ENCODE data around the gene COL5A1.

The COL5A1 gene

GRCh38 chr9:134689321-134690181, 47.9 kb downstream of the COL5A1 start:
- WGBS, 2 experiments (ENCODE audit: insufficient coverage in 2 of 2) = 56 to 58% methylated on average over 15 to 19 of the region's 20 CpGs
- H3K36me3 ChIP-seq (ENCODE audit: control insufficient read depth, insufficient read depth, low read length) = peaks cover 98% of the 10 kb centered on the region
- no peaks in the 10 kb centered on the region for H3K9me3 ChIP-seq (ENCODE audit: control insufficient read depth, low read length)
- H3K4me3 ChIP-seq (ENCODE audit: extremely low read depth, insufficient read depth, low read length, poor library complexity, severe bottlenecking) = no peak overlapping the region
- H3K4me1 ChIP-seq (ENCODE audit: control insufficient read depth, insufficient read depth, low read length, poor library complexity, severe bottlenecking) = peaks cover 28% of the 10 kb centered on the region
- no peak overlapping the region for H3K27ac ChIP-seq (ENCODE audit: low read depth, low read length, severe bottlenecking)

GRCh38 chr9:134690301-134690751, 48.7 kb downstream of the COL5A1 start:
- H3K36me3 ChIP-seq (ENCODE audit: control insufficient read depth, insufficient read depth, low read length) = peaks cover 98% of the 10 kb centered on the region
- no peaks in the 10 kb centered on the region for H3K9me3 ChIP-seq (ENCODE audit: control insufficient read depth, low read length)
- 71 to 87% methylated on average over 6 to 10 of the region's 15 CpGs for WGBS, 2 experiments (ENCODE audit: insufficient coverage in 2 of 2)
- H3K4me1 ChIP-seq (ENCODE audit: control insufficient read depth, insufficient read depth, low read length, poor library complexity, severe bottlenecking) = peaks cover 28% of the 10 kb centered on the region
- H3K27ac ChIP-seq (ENCODE audit: low read depth, low read length, severe bottlenecking) = no peak overlapping the region
- H3K4me3 ChIP-seq (ENCODE audit: extremely low read depth, insufficient read depth, low read length, poor library complexity, severe bottlenecking) = no peak overlapping the region

- Histone ChIP-seq H3K4me1 (ENCODE audit: control insufficient read depth, insufficient read depth, low read length, poor library complexity, severe bottlenecking) (peaks cover 28% of the 10 kb centered on the region), H3K27ac (ENCODE audit: low read depth, low read length, severe bottlenecking) (peak overlapping the region; percentile 66), H3K36me3 (ENCODE audit: control insufficient read depth, insufficient read depth, low read length) (peaks cover 97% of the 10 kb centered on the region), H3K4me3 (ENCODE audit: extremely low read depth, insufficient read depth, low read length, poor library complexity, severe bottlenecking) (no peak overlapping the region), H3K9me3 (ENCODE audit: control insufficient read depth, low read length) (no peaks in the 10 kb centered on the region)
- WGBS, 2 experiments (ENCODE audit: insufficient coverage in 2 of 2) = 94 to 96% methylated on average over 23 to 28 of the region's 31 CpGs
Observed at GRCh38 chr9:134690946-134691694, 49.5 kb downstream of the COL5A1 start.

- no peak overlapping the region for H3K4me3 ChIP-seq (ENCODE audit: extremely low read depth, insufficient read depth, low read length, poor library complexity, severe bottlenecking)
- H3K9me3 ChIP-seq (ENCODE audit: control insufficient read depth, low read length) = no peaks in the 10 kb centered on the region
- H3K36me3 ChIP-seq (ENCODE audit: control insufficient read depth, insufficient read depth, low read length) = peaks cover 95% of the 10 kb centered on the region
- peaks cover 28% of the 10 kb centered on the region for H3K4me1 ChIP-seq (ENCODE audit: control insufficient read depth, insufficient read depth, low read length, poor library complexity, severe bottlenecking)
- WGBS, 2 experiments (ENCODE audit: insufficient coverage in 2 of 2) = 94 to 95% methylated on average over 22 to 23 of the region's 23 CpGs
- no peak overlapping the region for H3K27ac ChIP-seq (ENCODE audit: low read depth, low read length, severe bottlenecking)
Observed at GRCh38 chr9:134691695-134692572, 50.3 kb downstream of the COL5A1 start.

GRCh38 chr9:134692573-134692860, 50.9 kb downstream of the COL5A1 start:
- Histone ChIP-seq H3K36me3 (ENCODE audit: control insufficient read depth, insufficient read depth, low read length) (peaks cover 95% of the 10 kb centered on the region), H3K27ac (ENCODE audit: low read depth, low read length, severe bottlenecking) (no peak overlapping the region), H3K4me1 (ENCODE audit: control insufficient read depth, insufficient read depth, low read length, poor library complexity, severe bottlenecking) (peaks cover 28% of the 10 kb centered on the region), H3K9me3 (ENCODE audit: control insufficient read depth, low read length) (no peaks in the 10 kb centered on the region), H3K4me3 (ENCODE audit: extremely low read depth, insufficient read depth, low read length, poor library complexity, severe bottlenecking) (no peak overlapping the region)
- WGBS, 2 experiments (ENCODE audit: insufficient coverage in 2 of 2) = 100% methylated on average over 3 to 5 of the region's 6 CpGs

GRCh38 chr9:134693011-134693410, 51.4 kb downstream of the COL5A1 start:
- no peak overlapping the region for H3K4me3 ChIP-seq (ENCODE audit: extremely low read depth, insufficient read depth, low read length, poor library complexity, severe bottlenecking)
- 89 to 100% methylated on average over 1 to 7 of the region's 9 CpGs for WGBS, 2 experiments (ENCODE audit: insufficient coverage in 2 of 2)
- peaks cover 27% of the 10 kb centered on the region for H3K4me1 ChIP-seq (ENCODE audit: control insufficient read depth, insufficient read depth, low read length, poor library complexity, severe bottlenecking)
- no peaks in the 10 kb centered on the region for H3K9me3 ChIP-seq (ENCODE audit: control insufficient read depth, low read length)
- H3K27ac ChIP-seq (ENCODE audit: low read depth, low read length, severe bottlenecking) = no peak overlapping the region
- peaks cover 90% of the 10 kb centered on the region for H3K36me3 ChIP-seq (ENCODE audit: control insufficient read depth, insufficient read depth, low read length)

- peaks cover 28% of the 10 kb centered on the region for H3K4me1 ChIP-seq (ENCODE audit: control insufficient read depth, insufficient read depth, low read length, poor library complexity, severe bottlenecking)
- 93% methylated on average over 19 to 27 of the region's 29 CpGs for WGBS, 2 experiments (ENCODE audit: insufficient coverage in 2 of 2)
- no peaks in the 10 kb centered on the region for H3K9me3 ChIP-seq (ENCODE audit: control insufficient read depth, low read length)
- H3K36me3 ChIP-seq (ENCODE audit: control insufficient read depth, insufficient read depth, low read length) = peaks cover 87% of the 10 kb centered on the region
- H3K27ac ChIP-seq (ENCODE audit: low read depth, low read length, severe bottlenecking) = no peak overlapping the region
- H3K4me3 ChIP-seq (ENCODE audit: extremely low read depth, insufficient read depth, low read length, poor library complexity, severe bottlenecking) = no peak overlapping the region
Observed at GRCh38 chr9:134693641-134694367, 52.2 kb downstream of the COL5A1 start.

GRCh38 chr9:134694368-134694665, 52.7 kb downstream of the COL5A1 start:
- peaks cover 85% of the 10 kb centered on the region for H3K36me3 ChIP-seq (ENCODE audit: control insufficient read depth, insufficient read depth, low read length)
- 84 to 90% methylated on average over 6 of the region's 6 CpGs for WGBS, 2 experiments (ENCODE audit: insufficient coverage in 2 of 2)
- H3K9me3 ChIP-seq (ENCODE audit: control insufficient read depth, low read length) = no peaks in the 10 kb centered on the region
- no peak overlapping the region for H3K27ac ChIP-seq (ENCODE audit: low read depth, low read length, severe bottlenecking)
- H3K4me1 ChIP-seq (ENCODE audit: control insufficient read depth, insufficient read depth, low read length, poor library complexity, severe bottlenecking) = peaks cover 26% of the 10 kb centered on the region
- no peak overlapping the region for H3K4me3 ChIP-seq (ENCODE audit: extremely low read depth, insufficient read depth, low read length, poor library complexity, severe bottlenecking)

- Histone ChIP-seq H3K9me3 (ENCODE audit: control insufficient read depth, low read length) (no peaks in the 10 kb centered on the region), H3K27ac (ENCODE audit: low read depth, low read length, severe bottlenecking) (no peak overlapping the region), H3K4me1 (ENCODE audit: control insufficient read depth, insufficient read depth, low read length, poor library complexity, severe bottlenecking) (peaks cover 28% of the 10 kb centered on the region), H3K36me3 (ENCODE audit: control insufficient read depth, insufficient read depth, low read length) (peaks cover 84% of the 10 kb centered on the region), H3K4me3 (ENCODE audit: extremely low read depth, insufficient read depth, low read length, poor library complexity, severe bottlenecking) (no peak overlapping the region)
- 94 to 98% methylated on average over 10 to 12 of the region's 12 CpGs for WGBS, 2 experiments (ENCODE audit: insufficient coverage in 2 of 2)
Observed at GRCh38 chr9:134694714-134695113, 53.1 kb downstream of the COL5A1 start.

- Histone ChIP-seq H3K36me3 (ENCODE audit: control insufficient read depth, insufficient read depth, low read length) (peaks cover 84% of the 10 kb centered on the region), H3K27ac (ENCODE audit: low read depth, low read length, severe bottlenecking) (no peak overlapping the region), H3K4me1 (ENCODE audit: control insufficient read depth, insufficient read depth, low read length, poor library complexity, severe bottlenecking) (peaks cover 29% of the 10 kb centered on the region), H3K9me3 (ENCODE audit: control insufficient read depth, low read length) (no peaks in the 10 kb centered on the region), H3K4me3 (ENCODE audit: extremely low read depth, insufficient read depth, low read length, poor library complexity, severe bottlenecking) (no peak overlapping the region)
- WGBS, 2 experiments (ENCODE audit: insufficient coverage in 2 of 2) = 95 to 97% methylated on average over 5 to 6 of the region's 12 CpGs
Observed at GRCh38 chr9:134695144-134695543, 53.5 kb downstream of the COL5A1 start.
